Ishikawa (cell line): ENCODE data around the gene PIK3AP1.

Experiments used
- EGR1 ChIP-seq: IDR thresholded peaks from 2 replicates; pipeline ENCODE4 v1.6.1; 2012
- EP300 ChIP-seq: IDR thresholded peaks from 2 replicates; pipeline ENCODE4 v1.6.1; 2012; ENCODE audit warnings: borderline replicate concordance
- NFIC ChIP-seq: IDR thresholded peaks from 2 replicates; pipeline ENCODE4 v1.6.1; 2012
- RAD21 ChIP-seq: IDR thresholded peaks from 2 replicates; pipeline ENCODE4 v1.6.1; 2012; ENCODE audit warnings: low read depth
- REST ChIP-seq: IDR thresholded peaks from 2 replicates; pipeline ENCODE4 v1.6.1; 2012; ENCODE audit warnings: low read depth, mild to moderate bottlenecking
- TAF1 ChIP-seq: IDR thresholded peaks from 2 replicates; pipeline ENCODE4 v1.6.1; 2012; ENCODE audit warnings: low read depth, mild to moderate bottlenecking
- TCF12 ChIP-seq: IDR thresholded peaks from 2 replicates; pipeline ENCODE4 v1.6.1; 2012; ENCODE audit warnings: low read depth

- TF ChIP-seq REST: no peak
- no peak for TF ChIP-seq NFIC
- no peak for TF ChIP-seq TAF1
- no peak for TF ChIP-seq RAD21
- TF ChIP-seq EGR1: no peak
- TF ChIP-seq TCF12: no peak
- TF ChIP-seq EP300: no peak
Observed at GRCh38 chr10:96695975-96696634, 24.2 kb downstream of the PIK3AP1 start.
